ENCODE measurements around the gene SNAI3.

The SNAI3 gene

DNA sequence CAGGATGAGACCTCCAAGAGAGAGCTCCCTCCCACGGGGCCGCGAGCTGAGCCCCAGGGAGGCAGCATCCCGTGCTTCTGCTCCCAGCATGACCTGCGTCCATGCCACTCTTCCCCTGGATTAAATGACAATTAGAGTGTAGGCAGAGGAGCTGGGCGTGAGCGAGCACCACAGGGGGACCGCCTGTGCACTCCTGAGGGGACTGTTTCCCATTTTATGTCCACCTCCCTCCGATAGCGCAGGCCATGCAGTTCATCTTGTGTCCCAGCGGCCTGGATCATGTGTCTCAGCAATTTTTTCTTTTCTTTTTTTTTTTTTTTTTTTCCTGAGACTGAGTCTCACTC, 53.7 kb downstream of the SNAI3 start (continued):
- no peak for TF ChIP-seq RBAK (tag by site-specific recombination; IDR thresholded peaks at IDR 0.05)
- no peak for TF ChIP-seq ZSCAN16 (tag by site-specific recombination; IDR thresholded peaks at IDR 0.05)
- TF ChIP-seq ZNF626 (tag by site-specific recombination; IDR thresholded peaks at IDR 0.05): no peak
- TF ChIP-seq ZFHX2 (tag by site-specific recombination; conservative IDR thresholded peaks at IDR 0.05): peak; percentile 47; the same call in 1 of the 2 replicates
- TF ChIP-seq ZBTB20 (tag by site-specific recombination; IDR thresholded peaks at IDR 0.05): no peak

DNA sequence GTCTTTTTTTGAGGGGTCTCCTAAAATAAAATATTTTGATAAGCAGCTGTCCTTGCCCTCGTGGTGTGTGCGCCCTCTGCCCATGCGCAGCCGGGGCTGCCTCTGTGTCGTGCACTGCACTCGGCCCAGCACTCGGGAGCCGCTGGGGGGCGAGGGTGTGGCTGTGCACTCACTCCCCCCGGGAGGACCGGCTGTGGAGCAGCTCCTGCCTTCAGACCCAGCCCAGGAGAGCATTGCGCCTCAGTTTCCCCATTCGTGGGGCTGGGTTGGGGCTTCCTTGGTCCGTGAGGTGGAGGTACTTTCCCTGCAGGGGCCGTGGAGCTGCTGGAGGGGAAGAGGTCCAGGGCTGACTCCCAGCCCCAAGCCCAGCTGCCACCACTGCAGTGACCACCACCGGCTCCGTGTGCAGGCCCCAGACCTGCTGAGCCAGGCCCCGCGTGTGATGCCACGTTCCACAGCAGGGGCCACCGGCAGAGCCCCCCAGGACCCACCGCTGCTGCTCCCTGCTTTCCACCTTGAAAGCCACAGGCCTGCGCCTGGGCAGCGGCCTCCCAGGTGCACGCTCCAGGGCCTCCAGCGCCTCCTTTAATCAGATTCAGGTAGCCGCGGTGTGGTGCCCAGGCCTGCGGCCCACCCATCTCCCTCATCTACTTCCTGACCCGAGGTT, 54.3 kb downstream of the SNAI3 start:
- no peak for TF ChIP-seq ZNF214 (tag by site-specific recombination; IDR thresholded peaks at IDR 0.05; ENCODE audit: borderline replicate concordance)
- TF ChIP-seq, protein P1, sequence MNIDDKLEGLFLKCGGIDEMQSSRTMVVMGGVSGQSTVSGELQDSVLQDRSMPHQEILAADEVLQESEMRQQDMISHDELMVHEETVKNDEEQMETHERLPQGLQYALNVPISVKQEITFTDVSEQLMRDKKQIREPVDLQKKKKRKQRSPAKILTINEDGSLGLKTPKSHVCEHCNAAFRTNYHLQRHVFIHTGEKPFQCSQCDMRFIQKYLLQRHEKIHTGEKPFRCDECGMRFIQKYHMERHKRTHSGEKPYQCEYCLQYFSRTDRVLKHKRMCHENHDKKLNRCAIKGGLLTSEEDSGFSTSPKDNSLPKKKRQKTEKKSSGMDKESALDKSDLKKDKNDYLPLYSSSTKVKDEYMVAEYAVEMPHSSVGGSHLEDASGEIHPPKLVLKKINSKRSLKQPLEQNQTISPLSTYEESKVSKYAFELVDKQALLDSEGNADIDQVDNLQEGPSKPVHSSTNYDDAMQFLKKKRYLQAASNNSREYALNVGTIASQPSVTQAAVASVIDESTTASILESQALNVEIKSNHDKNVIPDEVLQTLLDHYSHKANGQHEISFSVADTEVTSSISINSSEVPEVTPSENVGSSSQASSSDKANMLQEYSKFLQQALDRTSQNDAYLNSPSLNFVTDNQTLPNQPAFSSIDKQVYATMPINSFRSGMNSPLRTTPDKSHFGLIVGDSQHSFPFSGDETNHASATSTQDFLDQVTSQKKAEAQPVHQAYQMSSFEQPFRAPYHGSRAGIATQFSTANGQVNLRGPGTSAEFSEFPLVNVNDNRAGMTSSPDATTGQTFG (tag by site-specific recombination; IDR thresholded peaks at IDR 0.05; ENCODE audit: borderline replicate concordance): no peak
- TF ChIP-seq TRIM28 (IDR thresholded peaks at IDR 0.05; ENCODE audit: borderline replicate concordance, low read length): no peak
- no peak for TF ChIP-seq ZNF624 (tag by site-specific recombination; IDR thresholded peaks at IDR 0.05)
- Histone ChIP-seq H3K27ac (ENCODE audit: extremely low read depth, low read depth, low read length) (no peak overlapping the region), H3K4me3 (ENCODE audit: low read depth, low read length) (no peak overlapping the region), H3K9me3 (ENCODE audit: control insufficient read depth, insufficient read depth, low read depth, low read length) (no peaks in the 10 kb centered on the region), H3K36me3 (ENCODE audit: control insufficient read depth in 2 of 2, insufficient read depth in 1 of 2, low read length in 2 of 2) (peaks cover 2 to 57% of the 10 kb centered on the region in 2 experiments; a peak in 2 of 3 replicates), H3K4me1 (ENCODE audit: control insufficient read depth, insufficient read depth, low read length) (no peaks in the 10 kb centered on the region)
- CTCF ChIA-PET: interaction anchor here (0.8 to 2.6 kb wide), 3 partner anchors 12 to 18 kb away, joined by 3 to 15 read pairs (median 5); no protein-coding TSS in a partner anchor
- POLR2A ChIA-PET: no interaction called here

DNA sequence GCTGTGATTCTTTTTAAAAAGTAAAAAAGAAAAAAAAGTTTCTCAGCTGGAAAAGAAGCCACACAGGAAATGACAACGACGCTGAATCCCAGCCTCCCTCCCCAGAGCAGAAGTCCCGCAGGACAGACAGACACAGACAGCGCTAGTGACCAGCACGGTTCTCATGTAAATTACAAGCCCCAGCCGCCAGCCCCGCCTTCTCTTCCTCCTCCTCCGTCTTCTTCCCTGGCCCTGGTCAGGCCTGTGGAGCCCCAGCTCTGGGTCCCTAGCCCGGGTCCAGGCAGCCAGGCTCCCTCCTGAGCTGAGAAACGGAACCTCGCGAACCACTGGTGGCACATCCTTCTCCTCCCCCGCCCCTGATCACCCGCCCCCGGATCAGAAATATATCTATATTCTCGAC, 54.9 kb downstream of the SNAI3 start:
- TF ChIP-seq ZNF24 (tag by site-specific recombination; IDR thresholded peaks at IDR 0.05) (no peak), RBAK (tag by site-specific recombination; IDR thresholded peaks at IDR 0.05) (no peak), ZNF184 (tag by site-specific recombination; IDR thresholded peaks at IDR 0.05) (no peak), OVOL3 (tag by site-specific recombination; IDR thresholded peaks at IDR 0.05) (no peak)
- ChIA-PET CTCF (interaction anchor here (0.8 to 2.6 kb wide), 2 partner anchors 12 to 19 kb away, joined by 3 to 15 read pairs; no protein-coding TSS in a partner anchor), POLR2A (no interaction called here)
- Histone ChIP-seq H3K4me3 (ENCODE audit: low read depth, low read length) (no peak overlapping the region), H3K4me1 (ENCODE audit: control insufficient read depth, insufficient read depth, low read length) (no peaks in the 10 kb centered on the region), H3K9me3 (ENCODE audit: control insufficient read depth, insufficient read depth, low read depth, low read length) (no peaks in the 10 kb centered on the region), H3K36me3 (ENCODE audit: control insufficient read depth in 2 of 2, insufficient read depth in 1 of 2, low read length in 2 of 2) (peaks cover 4 to 64% of the 10 kb centered on the region in 2 experiments; a peak in 2 of 3 replicates), H3K27ac (ENCODE audit: extremely low read depth, low read depth, low read length) (no peak overlapping the region)

DNA sequence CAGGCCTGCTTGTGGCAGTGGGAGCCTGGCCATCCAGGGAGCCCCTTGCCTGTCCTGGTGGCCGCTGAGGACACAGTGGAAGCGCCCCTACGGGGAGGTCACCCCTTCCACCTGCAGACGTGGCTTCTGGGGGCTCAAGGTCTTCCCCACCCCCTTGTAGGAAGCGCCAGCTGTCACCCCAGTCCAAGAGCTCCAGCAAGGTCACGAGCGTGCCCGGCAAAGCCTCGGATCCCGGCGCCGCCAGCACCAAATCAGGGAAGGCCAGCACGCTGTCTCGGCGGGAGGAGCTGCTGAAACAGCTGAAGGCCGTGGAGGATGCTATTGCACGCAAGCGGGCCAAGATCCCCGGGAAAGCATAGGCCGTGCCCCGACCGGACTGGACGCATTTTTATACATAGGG, 55.4 kb downstream of the SNAI3 start:
- Histone ChIP-seq H3K36me3 (ENCODE audit: control insufficient read depth in 2 of 2, insufficient read depth in 1 of 2, low read length in 2 of 2) (peaks cover 4 to 67% of the 10 kb centered on the region in 2 experiments; a peak in 2 of 3 replicates), H3K27ac (ENCODE audit: extremely low read depth, low read depth, low read length) (no peak overlapping the region), H3K9me3 (ENCODE audit: control insufficient read depth, insufficient read depth, low read depth, low read length) (no peaks in the 10 kb centered on the region), H3K4me3 (ENCODE audit: low read depth, low read length) (no peak overlapping the region), H3K4me1 (ENCODE audit: control insufficient read depth, insufficient read depth, low read length) (no peaks in the 10 kb centered on the region)
- POLR2A ChIA-PET: no interaction called here
- TF ChIP-seq ZNF223 (tag by site-specific recombination; IDR thresholded peaks at IDR 0.05) (no peak), ZNF416 (tag by site-specific recombination; IDR thresholded peaks at IDR 0.05) (no peak), ZNF146 (tag by site-specific recombination; IDR thresholded peaks at IDR 0.05) (no peak), MZF1 (tag by site-specific recombination; IDR thresholded peaks at IDR 0.05; ENCODE audit: borderline replicate concordance) (no peak), BCL11B (tag by site-specific recombination; IDR thresholded peaks at IDR 0.05; ENCODE audit: low read depth) (no peak), ZNF214 (tag by site-specific recombination; IDR thresholded peaks at IDR 0.05; ENCODE audit: borderline replicate concordance) (no peak)
- CTCF ChIA-PET: interaction anchor here (0.8 kb wide), 1 partner anchor 19 kb away, joined by 3 read pairs; no protein-coding TSS in a partner anchor
